ENCODE results near the gene SOX30. TPM values are rescaled to one million over a fixed set of nuclear protein-coding genes. Genes with fewer than 3 reads are reported as not detected.
A peak's percentile ranks its signal among the peaks of the same experiment; 100 is the strongest.

Gene SOX30
- total RNA-seq, 1 donor from 2014 or later = not detected

DNA sequence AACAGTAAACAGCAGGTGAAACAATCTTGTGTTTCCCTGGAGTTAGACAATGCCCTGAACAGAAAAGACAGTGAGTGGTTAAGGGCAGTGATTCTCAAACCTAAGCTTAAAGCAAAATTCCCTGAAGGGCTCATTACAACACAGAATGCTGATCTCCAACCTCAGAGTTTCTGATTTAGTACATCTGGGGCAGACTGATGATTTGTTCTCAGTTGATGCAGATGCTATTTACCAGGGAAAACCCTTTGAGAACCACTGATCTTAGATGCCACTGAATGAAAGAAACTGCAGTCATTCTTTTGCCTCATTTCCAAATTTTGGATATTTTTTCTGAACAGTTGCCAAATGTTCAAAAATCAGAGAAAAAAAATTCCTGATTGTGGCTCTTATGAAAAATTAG, 58.0 kb downstream of the SOX30 start:
- Mint-ChIP-seq H3K4me1 (peaks cover 30% of the 10 kb centered on the region), H3K4me3 (no peak overlapping the region)
- TF ChIP-seq, protein P1, sequence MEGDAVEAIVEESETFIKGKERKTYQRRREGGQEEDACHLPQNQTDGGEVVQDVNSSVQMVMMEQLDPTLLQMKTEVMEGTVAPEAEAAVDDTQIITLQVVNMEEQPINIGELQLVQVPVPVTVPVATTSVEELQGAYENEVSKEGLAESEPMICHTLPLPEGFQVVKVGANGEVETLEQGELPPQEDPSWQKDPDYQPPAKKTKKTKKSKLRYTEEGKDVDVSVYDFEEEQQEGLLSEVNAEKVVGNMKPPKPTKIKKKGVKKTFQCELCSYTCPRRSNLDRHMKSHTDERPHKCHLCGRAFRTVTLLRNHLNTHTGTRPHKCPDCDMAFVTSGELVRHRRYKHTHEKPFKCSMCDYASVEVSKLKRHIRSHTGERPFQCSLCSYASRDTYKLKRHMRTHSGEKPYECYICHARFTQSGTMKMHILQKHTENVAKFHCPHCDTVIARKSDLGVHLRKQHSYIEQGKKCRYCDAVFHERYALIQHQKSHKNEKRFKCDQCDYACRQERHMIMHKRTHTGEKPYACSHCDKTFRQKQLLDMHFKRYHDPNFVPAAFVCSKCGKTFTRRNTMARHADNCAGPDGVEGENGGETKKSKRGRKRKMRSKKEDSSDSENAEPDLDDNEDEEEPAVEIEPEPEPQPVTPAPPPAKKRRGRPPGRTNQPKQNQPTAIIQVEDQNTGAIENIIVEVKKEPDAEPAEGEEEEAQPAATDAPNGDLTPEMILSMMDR (conservative IDR thresholded peaks at IDR 0.05) = no peak

DNA sequence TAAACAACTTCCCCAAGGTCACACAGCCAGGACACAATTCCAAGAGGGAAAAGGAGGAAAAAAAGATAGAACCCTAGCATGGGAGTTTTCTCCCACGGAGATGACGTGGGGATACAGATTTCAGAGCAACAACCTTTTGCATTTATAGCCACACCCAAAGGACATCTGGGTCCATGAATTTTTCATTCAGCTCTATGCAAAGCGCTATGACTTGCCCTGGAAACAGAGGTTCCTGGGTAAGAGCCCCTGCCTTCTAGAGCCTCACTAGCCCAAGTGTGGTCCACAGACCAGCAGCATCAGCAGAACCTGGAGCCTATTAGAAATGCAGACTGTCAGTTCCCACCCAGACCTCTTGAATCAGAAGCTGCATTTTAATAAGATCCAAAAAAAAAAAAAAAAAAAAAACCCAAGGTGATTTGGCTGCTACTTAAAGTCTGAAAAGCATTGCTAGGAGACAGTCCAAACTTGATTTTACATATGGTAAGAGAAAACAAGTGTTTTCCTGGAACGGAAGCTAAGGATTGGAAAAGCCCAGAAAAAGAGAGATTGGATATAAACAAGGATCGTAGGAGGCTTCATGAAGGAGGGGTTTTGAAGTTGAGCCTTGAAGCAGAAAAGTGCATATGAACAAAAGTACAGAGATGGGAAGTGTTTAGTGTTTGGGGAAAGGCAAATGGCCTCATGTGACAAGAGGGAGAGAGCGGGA, 59.0 kb downstream of the SOX30 start:
- Mint-ChIP-seq H3K27ac (ENCODE audit: unreplicated experiment) (peak overlapping the region; percentile 0), H3K4me1 (peaks cover 30% of the 10 kb centered on the region), H3K27me3 (ENCODE audit: low read depth) (no peaks in the 10 kb centered on the region), H3K4me3 (no peak overlapping the region), H3K9me3 (peaks cover 3% of the 10 kb centered on the region), H3K36me3 (ENCODE audit: low read depth) (no peaks in the 10 kb centered on the region)
- TF ChIP-seq, protein P1 (conservative IDR thresholded peaks at IDR 0.05) = no peak
- no peak for DNase-seq (ENCODE audit: low read depth, low spot score)

More for the DNA sequence above, 58.0 kb downstream of the SOX30 start:
- no peak overlapping the region for H3K27ac Mint-ChIP-seq (ENCODE audit: unreplicated experiment)
- no peaks in the 10 kb centered on the region for H3K27me3 Mint-ChIP-seq (ENCODE audit: low read depth)
- peaks cover 3% of the 10 kb centered on the region for H3K9me3 Mint-ChIP-seq
- H3K36me3 Mint-ChIP-seq (ENCODE audit: low read depth) = no peaks in the 10 kb centered on the region
- DNase-seq (ENCODE audit: low read depth, low spot score) = no peak

DNA sequence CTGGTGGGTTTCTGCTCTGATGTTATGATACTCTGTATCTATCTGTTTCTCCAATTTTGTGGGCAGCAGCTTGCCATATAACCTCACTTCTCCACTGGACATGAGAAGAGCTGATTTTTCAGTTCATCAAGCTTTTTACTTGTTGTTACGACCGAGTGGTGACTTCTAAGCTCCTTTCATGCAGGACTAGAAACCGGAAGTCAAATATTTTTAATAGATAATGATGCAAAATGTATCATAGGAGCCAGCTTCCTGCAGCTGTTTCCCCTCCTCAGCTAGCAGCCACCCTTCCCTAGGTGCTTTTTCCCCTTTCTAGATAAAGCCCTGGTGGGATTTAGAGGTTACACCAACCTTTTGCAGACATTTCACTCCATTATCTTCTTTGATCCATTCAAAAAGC, 59.6 kb downstream of the SOX30 start:
- peaks cover 3% of the 10 kb centered on the region for H3K9me3 Mint-ChIP-seq
- DNase-seq (ENCODE audit: low read depth, low spot score) = no peak
- H3K4me3 Mint-ChIP-seq = no peak overlapping the region
- no peaks in the 10 kb centered on the region for H3K27me3 Mint-ChIP-seq (ENCODE audit: low read depth)
- H3K4me1 Mint-ChIP-seq = peaks cover 30% of the 10 kb centered on the region
- H3K36me3 Mint-ChIP-seq (ENCODE audit: low read depth) = no peaks in the 10 kb centered on the region
- no peak overlapping the region for H3K27ac Mint-ChIP-seq (ENCODE audit: unreplicated experiment)
- TF ChIP-seq, protein P1 (conservative IDR thresholded peaks at IDR 0.05) = no peak

DNA sequence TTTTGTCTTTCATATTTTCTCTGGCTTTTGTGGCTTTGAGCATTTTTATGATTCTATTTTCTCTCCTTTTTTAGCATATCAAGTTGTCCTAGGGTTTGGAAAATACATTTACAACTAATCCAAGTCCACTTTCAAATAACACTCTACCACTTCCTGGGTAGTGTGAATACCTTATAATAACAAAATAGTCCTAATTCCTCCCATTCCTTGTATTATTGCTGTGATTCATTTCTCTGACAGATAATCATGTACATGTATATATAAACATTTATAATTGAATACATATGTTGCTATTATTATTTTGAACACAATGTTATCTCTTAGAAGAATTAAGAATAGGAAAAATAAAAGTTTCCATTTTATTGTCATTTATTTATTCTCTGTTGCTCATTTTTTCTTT, 61.8 kb downstream of the SOX30 start:
- Mint-ChIP-seq H3K27me3 (ENCODE audit: low read depth) (no peaks in the 10 kb centered on the region), H3K27ac (ENCODE audit: unreplicated experiment) (no peak overlapping the region), H3K4me1 (peaks cover 20% of the 10 kb centered on the region), H3K4me3 (no peak overlapping the region), H3K9me3 (no peaks in the 10 kb centered on the region), H3K36me3 (ENCODE audit: low read depth) (no peaks in the 10 kb centered on the region)
- DNase-seq (ENCODE audit: low read depth, low spot score) = no peak
- TF ChIP-seq, protein P1 (conservative IDR thresholded peaks at IDR 0.05) = no peak

DNA sequence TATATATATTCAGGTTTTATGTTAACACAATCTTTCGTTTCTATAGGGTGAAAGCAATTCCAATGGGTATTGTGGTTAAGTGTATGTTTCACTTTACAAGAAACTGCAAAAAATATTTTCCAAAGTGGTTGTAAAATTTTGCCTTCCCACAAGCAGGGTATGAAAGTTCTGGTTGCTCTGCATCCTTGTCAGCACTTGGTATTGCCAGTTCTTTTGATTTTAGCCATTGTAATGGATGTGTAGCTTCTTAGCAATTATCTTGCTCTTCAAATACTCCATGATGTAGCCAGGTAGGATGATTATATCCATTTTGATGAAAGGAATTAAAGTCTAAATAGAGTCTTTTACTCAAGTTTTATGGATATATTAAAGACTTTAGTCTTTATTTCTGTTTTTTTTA, 67.6 kb downstream of the SOX30 start:
- Mint-ChIP-seq H3K9me3 (no peaks in the 10 kb centered on the region), H3K36me3 (ENCODE audit: low read depth) (no peaks in the 10 kb centered on the region), H3K4me3 (no peak overlapping the region), H3K4me1 (no peaks in the 10 kb centered on the region), H3K27ac (ENCODE audit: unreplicated experiment) (no peak overlapping the region), H3K27me3 (ENCODE audit: low read depth) (no peaks in the 10 kb centered on the region)
- TF ChIP-seq, protein P1 (conservative IDR thresholded peaks at IDR 0.05) = no peak
- no peak for DNase-seq (ENCODE audit: low read depth, low spot score)
